Measurements from ENCODE around the gene SUSD6. TPM values are rescaled to one million over a fixed set of nuclear protein-coding genes. Genes with fewer than 3 reads are reported as not detected.

SUSD6 gene
- total RNA-seq, 2 donors from 2014 or later, result 27.3 to 70.3 TPM

- H3K36me3 ChIP-seq, result no peaks in the 10 kb centered on the region
- intact Hi-C loops (cut with DNase I), result no loop called here
- DNase-seq, result no peak
- no peaks in the 10 kb centered on the region for H3K4me1 ChIP-seq
- no peak overlapping the region for H3K27ac ChIP-seq
- H3K27me3 ChIP-seq, result no peaks in the 10 kb centered on the region
- TF ChIP-seq CTCF (IDR thresholded peaks at IDR 0.05), result no peak
- no peak overlapping the region for H3K9ac ChIP-seq (ENCODE audit: low read depth in 2 of 2, low read length in 2 of 2)
- H3K4me3 ChIP-seq, result no peak overlapping the region
- no peaks in the 10 kb centered on the region for H3K9me3 ChIP-seq
Observed at GRCh38 chr14:69752773-69753172, 141.4 kb downstream of the SUSD6 start.

DNA sequence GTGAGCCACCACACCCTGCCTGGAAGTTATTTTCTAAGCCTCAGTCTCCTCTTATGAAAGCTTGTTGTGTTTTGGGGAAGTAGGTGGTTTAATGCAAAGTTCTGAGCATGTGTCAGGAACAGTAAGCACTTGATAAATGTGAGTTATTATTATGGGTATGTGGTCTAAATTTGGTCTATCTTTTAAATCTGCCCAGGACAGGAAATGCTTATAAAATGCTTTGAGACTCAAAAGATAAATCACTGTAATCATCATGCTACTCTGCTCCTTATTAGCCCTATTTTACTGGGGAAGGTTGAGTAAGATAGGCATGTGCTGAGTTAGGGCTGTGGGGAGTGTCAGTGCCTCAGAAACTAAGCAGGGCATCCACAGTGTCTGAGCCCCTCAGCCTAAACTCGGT, 142.5 kb downstream of the SUSD6 start:
- H3K4me1 ChIP-seq, result no peaks in the 10 kb centered on the region
- intact Hi-C loops (cut with DNase I), result no loop called here
- H3K27me3 ChIP-seq, result no peaks in the 10 kb centered on the region
- H3K9ac ChIP-seq (ENCODE audit: low read depth in 2 of 2, low read length in 2 of 2), result no peak overlapping the region
- no peak overlapping the region for H3K4me3 ChIP-seq
- no peak overlapping the region for H3K27ac ChIP-seq
- no peak for TF ChIP-seq CTCF (IDR thresholded peaks at IDR 0.05)
- no peaks in the 10 kb centered on the region for H3K9me3 ChIP-seq
- no peaks in the 10 kb centered on the region for H3K36me3 ChIP-seq
- DNase-seq, result no peak

DNA sequence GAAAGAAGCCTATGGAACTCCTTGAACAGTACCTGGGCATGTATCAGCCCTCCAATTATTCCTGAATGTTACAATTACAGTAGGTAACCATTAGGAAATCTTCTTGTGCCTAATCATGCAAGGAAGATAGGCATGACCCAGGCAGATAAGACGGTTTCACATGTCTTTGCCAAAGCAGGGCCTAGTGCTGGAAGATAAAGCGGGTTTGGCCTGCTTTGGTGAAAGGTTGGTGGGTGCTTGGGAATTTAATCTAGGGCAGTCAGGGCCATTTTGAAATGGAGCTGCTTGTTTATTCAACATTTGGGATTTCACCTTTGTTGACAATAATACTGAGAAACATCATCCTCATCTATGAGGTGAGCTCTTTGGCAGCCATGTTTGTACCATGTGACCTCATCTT, 143.1 kb downstream of the SUSD6 start:
- H3K4me1 ChIP-seq, result no peaks in the 10 kb centered on the region
- no peak overlapping the region for H3K4me3 ChIP-seq
- DNase-seq, result no peak
- H3K36me3 ChIP-seq, result no peaks in the 10 kb centered on the region
- intact Hi-C loops (cut with DNase I), result no loop called here
- H3K27me3 ChIP-seq, result no peaks in the 10 kb centered on the region
- H3K9me3 ChIP-seq, result no peaks in the 10 kb centered on the region
- H3K27ac ChIP-seq, result peak overlapping the region; percentile 74
- no peak for TF ChIP-seq CTCF (IDR thresholded peaks at IDR 0.05)
- H3K9ac ChIP-seq (ENCODE audit: low read depth in 2 of 2, low read length in 2 of 2), result no peak overlapping the region

GRCh38 chr14:69755296-69755695, 143.9 kb downstream of the SUSD6 start:
- TF ChIP-seq CTCF (IDR thresholded peaks at IDR 0.05), result no peak
- peak; percentile 47 for DNase-seq
- Histone ChIP-seq H3K27ac (peak overlapping the region; percentile 74), H3K4me1 (no peaks in the 10 kb centered on the region), H3K4me3 (no peak overlapping the region), H3K9ac (ENCODE audit: low read depth in 2 of 2, low read length in 2 of 2) (peak overlapping the region in 1 of 2 donors; percentile 82), H3K9me3 (no peaks in the 10 kb centered on the region), H3K27me3 (no peaks in the 10 kb centered on the region), H3K36me3 (no peaks in the 10 kb centered on the region)
- intact Hi-C loops (cut with DNase I), result no loop called here

- peak; percentile 65 for DNase-seq
- Histone ChIP-seq H3K27ac (peak overlapping the region; percentile 74), H3K36me3 (no peaks in the 10 kb centered on the region), H3K27me3 (no peaks in the 10 kb centered on the region), H3K9me3 (no peaks in the 10 kb centered on the region), H3K4me1 (no peaks in the 10 kb centered on the region), H3K4me3 (no peak overlapping the region), H3K9ac (ENCODE audit: low read depth in 2 of 2, low read length in 2 of 2) (peak overlapping the region in 1 of 2 donors; percentile 82)
- TF ChIP-seq CTCF (IDR thresholded peaks at IDR 0.05), result no peak
- intact Hi-C loops (cut with DNase I), result no loop called here
Observed at GRCh38 chr14:69755784-69756183, 144.4 kb downstream of the SUSD6 start.

GRCh38 chr14:69756298-69756697, 144.9 kb downstream of the SUSD6 start:
- Histone ChIP-seq H3K4me3 (no peak overlapping the region), H3K27ac (peak overlapping the region; percentile 74), H3K4me1 (no peaks in the 10 kb centered on the region), H3K9ac (ENCODE audit: low read depth in 2 of 2, low read length in 2 of 2) (peak overlapping the region in 1 of 2 donors; percentile 82), H3K9me3 (no peaks in the 10 kb centered on the region), H3K36me3 (no peaks in the 10 kb centered on the region), H3K27me3 (no peaks in the 10 kb centered on the region)
- intact Hi-C loops (cut with DNase I), result no loop called here
- no peak for TF ChIP-seq CTCF (IDR thresholded peaks at IDR 0.05)
- DNase-seq, result no peak
